Subcutaneous adipose tissue (tissue), 4 donors: Measurements from ENCODE around the gene B4GALT1. TPM values are rescaled to one million over a fixed set of nuclear protein-coding genes. Genes with fewer than 3 reads are reported as not detected.

Experiments used
- total RNA-seq, 4 donors: library from RNA; depleted of rRNA; stranded (reverse); fragments of >200 nt; gene quantifications; one replicate each; pipeline ENCODE4 v1.1.0, GENCODE V29; 2016
- TF ChIP-seq, protein P1 (sequence below): fragments of 450-650 bp; IDR thresholded peaks from one replicate; pipeline ENCODE4 v1.5.1; 2016; ENCODE audit warnings: low read depth, mild to moderate bottlenecking, control low read depth, antibody characterized with exemption, moderate library complexity

The B4GALT1 gene
- total RNA-seq, 4 donors from 2014 or later: 39.6 to 100 (median 64.5) TPM

DNA sequence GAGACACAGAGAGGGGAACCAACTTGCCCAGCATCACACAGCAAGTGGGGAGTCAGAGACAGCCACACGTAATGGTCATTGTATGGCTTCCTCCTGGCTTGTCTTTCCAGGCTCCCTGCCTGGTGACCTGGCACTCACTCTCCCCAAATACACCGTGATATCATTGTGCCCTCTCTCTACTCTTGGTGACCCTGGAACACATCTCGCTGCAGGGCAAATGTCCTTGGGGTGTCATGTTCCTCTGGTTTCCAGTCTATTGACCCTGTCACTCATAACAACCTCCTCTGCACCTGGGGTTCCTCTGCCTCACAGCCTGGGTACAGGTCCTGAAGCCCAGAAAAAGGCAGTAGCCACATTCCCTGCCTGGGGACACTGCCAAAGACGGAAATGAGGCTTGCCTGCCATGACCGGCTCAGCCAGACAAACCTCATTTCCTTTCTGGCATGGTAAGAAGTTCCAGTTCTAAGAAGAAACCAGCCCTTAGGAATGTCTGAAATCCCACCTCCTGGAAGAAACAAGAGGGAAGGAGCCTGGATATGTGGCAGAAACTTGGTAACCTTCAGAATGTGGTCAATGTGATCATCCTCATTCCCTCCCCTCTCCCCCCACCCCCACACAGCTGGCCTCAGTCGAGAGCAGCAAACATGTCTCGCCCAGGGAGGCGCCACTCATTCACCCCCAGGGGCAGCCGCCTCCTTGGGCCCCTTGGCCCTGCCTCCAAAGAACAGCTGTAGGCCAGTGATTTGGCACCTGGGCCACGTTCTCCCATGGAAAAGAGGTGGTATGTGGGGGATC, 60.1 kb downstream of the B4GALT1 start:
- TF ChIP-seq, protein P1, sequence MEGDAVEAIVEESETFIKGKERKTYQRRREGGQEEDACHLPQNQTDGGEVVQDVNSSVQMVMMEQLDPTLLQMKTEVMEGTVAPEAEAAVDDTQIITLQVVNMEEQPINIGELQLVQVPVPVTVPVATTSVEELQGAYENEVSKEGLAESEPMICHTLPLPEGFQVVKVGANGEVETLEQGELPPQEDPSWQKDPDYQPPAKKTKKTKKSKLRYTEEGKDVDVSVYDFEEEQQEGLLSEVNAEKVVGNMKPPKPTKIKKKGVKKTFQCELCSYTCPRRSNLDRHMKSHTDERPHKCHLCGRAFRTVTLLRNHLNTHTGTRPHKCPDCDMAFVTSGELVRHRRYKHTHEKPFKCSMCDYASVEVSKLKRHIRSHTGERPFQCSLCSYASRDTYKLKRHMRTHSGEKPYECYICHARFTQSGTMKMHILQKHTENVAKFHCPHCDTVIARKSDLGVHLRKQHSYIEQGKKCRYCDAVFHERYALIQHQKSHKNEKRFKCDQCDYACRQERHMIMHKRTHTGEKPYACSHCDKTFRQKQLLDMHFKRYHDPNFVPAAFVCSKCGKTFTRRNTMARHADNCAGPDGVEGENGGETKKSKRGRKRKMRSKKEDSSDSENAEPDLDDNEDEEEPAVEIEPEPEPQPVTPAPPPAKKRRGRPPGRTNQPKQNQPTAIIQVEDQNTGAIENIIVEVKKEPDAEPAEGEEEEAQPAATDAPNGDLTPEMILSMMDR: no peak

DNA sequence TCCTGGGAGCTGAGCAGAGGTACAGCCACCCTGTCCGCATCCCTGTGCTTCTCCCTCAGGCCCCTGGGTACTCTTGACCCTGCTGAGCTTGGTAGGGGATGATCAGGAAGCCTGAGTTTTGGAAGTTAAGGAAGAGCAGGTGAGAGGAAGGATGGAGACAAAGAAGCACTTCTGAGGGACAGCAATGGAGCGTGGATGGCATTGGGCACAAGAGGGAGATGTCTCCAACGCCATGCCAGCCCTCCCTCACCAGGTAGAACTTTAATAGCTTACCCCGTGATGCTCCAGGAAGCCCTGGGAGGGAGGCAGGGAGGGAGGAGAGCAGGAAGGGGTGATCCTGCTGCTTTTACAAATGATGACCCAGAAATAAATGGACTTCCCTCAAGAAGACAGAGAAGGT, 60.8 kb downstream of the B4GALT1 start:
- TF ChIP-seq, protein P1: no peak

DNA sequence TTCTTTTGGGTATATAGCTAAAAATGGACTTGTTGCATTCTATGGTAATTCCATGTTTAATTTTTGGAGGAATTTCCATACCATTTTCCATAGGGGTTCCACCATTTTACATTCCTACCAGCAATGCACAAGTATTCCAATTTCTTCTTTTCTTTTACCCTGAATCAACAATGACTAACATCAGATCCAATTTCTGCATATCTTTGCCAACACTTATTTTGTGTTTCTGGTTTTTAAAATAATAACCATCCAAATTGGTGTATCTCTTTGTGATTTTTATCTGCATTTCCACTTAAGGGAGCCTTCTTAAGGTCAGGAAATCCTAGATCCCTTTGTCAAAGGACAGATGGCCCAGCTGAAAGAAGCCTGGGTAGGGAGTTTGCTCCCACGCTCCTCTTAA, 61.2 kb downstream of the B4GALT1 start:
- TF ChIP-seq, protein P1: no peak

DNA sequence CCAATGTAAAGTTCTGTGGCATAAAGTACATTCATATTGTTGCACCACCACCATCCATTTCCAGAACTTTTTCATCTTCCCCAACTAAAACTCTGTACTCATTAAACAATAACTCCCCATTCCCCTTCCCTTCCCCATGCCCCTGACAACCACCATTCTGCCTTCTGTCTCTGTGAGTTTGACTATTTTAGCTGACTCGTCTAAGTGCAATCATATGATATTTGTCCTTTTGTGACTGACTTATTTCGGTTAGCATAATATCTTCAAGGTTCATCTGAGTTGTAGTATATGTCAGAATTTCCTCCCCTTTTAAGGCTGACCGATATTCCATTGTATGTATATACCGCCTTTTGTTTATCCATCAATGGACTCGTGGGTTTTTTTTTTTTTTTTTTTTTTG, 61.6 kb downstream of the B4GALT1 start:
- TF ChIP-seq, protein P1: no peak

DNA sequence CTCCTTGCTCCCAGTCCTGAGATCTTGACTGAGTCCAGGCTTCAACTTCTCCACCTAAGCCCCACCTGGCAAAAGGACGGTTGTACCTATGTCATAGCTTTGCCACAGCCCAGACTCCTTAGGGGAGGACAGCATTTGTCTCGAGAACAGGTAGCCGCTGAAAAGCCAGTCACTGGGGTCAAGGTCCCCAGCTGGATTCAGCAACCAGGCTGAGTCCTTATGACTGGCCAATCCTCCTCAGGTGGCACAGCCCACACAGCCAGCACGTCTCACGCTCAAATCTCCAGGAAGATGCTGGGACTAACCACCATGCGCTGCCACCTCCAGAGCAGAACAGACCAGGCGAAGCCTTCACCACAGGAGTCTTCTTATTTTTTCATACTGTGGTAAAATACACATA, 62.7 kb downstream of the B4GALT1 start:
- TF ChIP-seq, protein P1: no peak

DNA sequence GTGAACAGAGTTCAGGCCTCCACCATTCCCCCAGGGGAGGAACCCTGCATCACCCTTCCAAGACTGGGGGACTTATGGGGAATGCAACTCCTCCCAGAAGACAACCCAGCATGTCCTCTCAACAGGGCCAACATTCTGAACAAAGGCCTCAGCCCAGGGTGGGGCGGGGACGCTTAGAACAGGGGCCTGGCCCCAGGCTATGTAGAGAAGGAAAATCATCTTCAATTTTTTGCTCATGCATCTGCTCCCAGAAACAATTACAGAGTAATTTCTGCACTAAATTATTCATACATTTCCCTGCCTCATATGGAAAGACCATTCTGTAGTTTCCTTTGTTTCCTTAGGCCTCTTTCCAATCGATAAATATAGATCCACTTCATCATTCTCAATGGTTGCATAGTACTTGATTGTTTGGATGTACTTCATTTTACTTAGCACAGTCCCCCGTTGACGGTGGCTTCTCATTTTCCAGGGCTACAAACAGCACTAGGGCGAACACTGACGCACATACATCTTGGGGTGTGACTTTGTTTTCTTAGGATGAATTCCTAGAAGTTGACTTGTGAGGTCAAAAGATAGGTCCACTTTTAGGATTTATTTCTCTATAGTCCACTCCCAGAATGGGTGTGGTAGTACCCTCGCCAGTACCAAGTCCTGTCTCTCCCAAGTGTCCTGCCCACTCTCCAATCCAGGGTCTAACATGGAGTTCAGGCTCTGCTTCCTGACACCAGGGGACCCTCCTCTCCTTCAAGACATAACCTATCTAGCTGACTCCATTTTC, 63.4 kb downstream of the B4GALT1 start:
- TF ChIP-seq, protein P1: no peak

DNA sequence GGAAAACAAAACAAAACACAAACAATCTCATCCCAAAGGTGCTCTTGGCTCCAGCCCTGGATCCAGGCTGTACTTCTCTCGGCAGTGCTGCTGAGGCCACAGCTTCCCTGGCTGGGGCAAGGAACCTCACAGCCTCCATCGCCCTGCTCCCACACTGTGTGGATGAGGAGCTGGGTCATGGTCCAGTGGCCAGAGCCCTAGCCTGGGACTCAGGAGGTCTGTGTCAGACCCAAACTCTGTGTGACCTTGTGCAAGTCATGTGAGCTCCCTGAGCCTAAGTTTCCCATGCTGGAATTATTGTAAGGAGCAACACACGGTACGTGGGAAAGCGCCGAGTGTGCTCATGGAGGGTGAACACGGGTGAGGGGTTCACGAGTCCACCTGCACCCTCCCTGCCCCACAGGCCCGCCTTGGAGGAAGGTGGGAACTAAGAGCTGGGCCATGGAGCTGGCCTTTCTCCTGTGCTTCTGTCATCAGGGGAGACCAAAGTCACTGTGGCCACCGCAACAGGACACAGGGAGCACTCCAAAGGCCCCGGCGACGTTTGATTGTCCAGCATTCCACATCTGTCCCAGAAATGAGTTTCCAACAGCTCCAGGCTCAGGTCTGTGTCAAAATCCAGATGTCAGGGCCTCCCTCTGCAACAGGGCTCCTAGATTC, 64.5 kb downstream of the B4GALT1 start:
- TF ChIP-seq, protein P1: no peak
